ENCODE measurements around the gene HPGDS.
A peak's percentile ranks its signal among the peaks of the same experiment; 100 is the strongest.
"Not testable (repeated sequence)": the region's sequence is repeated elsewhere in the genome, so short reads cannot be mapped to it uniquely, and the experiment has no call there.

HPGDS gene

DNA sequence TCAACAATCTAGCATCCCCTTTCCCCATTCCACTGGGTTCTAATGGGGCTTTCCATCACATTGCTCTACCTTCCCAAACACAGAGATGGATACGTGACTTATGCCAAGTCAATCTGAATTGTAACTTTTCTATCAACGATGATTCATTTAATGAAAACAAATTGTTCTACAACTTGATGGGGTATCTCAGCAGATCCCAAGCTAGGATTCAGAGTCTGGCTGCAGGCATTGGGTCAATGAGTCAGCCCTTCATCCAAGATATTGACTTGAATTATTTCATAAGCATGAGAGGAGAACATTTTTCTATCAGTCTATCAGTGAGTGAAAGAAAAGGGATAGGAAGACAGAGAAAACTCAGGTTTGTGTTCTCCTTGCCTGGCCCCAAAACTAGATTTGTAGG, 15.0 kb upstream of the HPGDS start:
- DNase-seq (ENCODE audit: low read depth), result peak; percentile 21

DNA sequence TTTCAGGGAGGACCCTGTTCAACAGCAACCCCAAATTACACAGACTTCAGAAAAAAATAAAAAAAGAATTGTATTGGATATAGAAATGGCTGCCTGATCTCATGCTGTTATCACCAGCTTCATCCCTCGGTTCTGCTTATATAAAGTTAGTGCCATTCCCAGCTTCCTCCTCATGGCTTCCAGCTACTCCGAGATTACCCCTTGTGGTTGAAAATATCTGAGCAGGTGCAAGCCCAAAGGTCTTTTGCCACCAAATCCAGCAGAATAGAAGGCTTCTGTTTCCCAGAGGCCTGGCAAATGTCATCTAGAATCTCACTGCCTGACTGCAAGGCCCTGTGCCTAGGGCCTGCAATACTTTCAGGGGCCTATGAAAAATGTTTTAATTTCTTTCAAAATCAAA, 13.8 kb upstream of the HPGDS start:
- no peak for DNase-seq (ENCODE audit: low read depth)

DNA sequence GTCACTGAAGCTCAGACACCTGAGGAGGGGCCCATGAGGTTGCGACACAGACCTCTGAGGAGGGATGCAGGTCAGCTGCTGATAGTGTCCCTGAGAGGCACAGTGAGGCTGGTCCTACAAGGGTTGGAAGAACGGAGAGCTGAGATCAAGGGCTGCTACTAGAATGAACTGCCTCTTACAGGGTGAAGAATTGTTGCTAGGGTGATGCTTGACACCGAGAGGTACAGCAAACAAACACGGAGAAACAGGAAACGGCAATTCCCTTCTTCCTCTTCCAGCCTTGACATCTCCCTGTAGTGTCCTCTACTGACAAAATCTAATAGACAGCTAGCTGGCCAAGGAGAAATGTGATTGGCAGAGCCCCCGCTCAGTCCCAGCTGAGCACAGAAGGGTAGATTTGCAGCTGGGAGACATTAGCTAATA, 11.8 kb upstream of the HPGDS start:
- DNase-seq (ENCODE audit: low read depth), result no peak

DNA sequence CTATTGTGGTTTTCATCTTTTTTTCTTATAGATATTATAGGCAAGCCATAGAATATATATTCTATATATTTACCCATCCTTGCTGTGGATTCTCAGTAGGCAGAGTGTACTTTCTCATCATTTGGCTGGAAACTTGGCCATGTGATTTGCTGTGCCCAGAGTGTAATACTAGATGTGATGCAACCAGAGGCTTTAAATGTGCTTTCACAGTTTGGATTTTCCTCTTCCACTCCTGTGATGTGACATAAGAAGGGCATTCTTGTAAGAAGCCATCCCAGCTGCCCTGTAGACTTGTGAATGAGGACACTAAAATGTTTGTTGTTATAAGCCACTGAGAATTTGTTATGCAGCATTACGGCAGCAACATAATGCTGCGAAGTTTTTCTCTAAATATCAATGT, 10.4 kb upstream of the HPGDS start:
- DNase-seq (ENCODE audit: low read depth), result peak; percentile 11

DNA sequence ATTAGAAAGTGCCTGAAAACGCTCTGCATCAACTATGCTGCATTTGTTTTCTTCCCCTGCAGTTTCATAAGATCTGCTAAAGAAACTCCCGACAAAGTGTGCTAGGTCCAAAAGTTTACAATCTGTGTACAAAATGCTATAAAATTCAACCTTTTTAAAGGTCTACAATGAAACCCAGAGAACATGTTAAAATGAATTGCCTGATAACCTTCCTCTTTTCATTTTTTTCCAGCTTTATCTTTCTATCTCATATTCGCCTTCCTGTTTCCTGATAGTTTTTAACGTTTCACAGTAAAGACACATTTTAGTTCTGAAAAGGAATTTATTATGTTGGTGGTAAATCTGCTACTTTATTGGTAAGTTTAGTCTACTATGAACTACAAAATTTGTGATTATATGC, 9.5 kb upstream of the HPGDS start:
- no peak for DNase-seq (ENCODE audit: low read depth)

DNA sequence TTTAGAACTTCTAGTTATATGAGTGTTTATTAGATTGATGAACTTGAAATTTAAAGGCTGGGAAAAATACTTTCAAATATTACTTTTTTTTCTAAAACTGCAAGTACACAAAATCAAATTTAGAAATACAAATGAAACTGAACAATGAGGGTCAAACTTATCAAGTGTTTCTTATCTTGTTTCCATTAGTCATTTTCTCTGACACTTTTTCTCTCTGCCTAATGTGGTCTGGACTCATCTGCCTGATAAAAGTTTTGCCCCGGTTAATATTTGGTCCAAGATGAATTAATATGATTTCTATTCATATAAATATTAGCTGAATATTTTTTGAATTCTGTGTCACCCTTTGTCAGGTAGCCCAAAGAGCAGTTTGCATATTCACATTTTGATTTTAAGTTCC, 8.7 kb upstream of the HPGDS start:
- no peak for DNase-seq (ENCODE audit: low read depth)

DNA sequence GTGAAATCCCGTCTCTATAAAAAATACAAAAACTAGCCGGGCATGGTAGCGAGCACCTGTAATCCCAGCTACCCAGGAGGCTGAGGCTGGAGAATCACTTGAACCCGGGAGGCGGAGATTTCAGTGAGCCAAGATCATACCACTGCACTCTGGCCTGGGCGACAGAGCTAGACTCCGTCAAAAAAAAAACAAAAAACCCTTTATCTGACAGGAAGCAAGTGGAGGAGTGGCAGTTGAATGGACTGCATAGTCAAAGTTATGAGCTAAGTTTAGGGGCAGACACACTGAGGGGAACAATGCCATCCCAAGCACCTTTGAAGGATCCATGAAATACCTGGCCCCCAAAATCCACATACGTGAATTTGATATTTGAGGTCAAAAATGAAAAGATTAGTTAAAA, 7.5 kb upstream of the HPGDS start:
- no peak for DNase-seq (ENCODE audit: low read depth)

DNA sequence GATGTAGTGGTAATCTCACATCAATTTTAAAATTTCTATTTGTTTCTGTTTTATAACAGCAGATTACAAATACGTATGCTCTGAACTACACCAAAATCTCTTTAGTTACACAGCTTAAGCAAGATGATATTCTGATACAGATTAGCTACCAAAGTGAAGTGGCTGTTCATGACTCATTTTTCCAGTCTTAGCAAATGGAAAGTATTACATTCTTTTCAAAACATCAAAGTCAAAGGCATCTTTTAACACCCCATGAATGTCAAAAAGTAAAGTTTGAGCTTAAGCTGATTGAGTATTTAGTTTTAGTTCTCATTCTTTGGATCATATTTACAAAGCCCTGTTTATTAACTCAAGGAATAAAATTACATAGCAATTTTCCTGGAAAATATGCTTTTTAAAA, 6.6 kb upstream of the HPGDS start:
- peak; percentile 21 for DNase-seq (ENCODE audit: low read depth)

DNA sequence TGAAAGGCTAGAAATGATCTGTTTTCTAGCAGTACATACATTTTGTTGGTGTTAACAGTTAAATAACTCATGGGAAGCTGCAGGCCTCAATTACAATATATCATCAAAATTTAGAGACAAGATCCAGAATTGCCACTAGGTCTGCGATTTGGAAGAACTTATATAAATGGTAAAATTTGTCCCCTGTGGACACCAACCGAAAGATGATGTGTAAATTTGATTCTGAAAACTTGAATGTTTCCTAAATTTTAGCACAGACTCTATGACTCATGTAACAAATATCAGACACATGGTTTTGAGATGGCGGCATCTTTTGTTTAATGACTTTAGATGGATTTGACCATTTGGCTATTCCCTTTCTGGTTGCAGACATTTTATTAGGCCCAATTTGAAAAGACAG, 6.0 kb upstream of the HPGDS start:
- DNase-seq (ENCODE audit: low read depth), result no peak

DNA sequence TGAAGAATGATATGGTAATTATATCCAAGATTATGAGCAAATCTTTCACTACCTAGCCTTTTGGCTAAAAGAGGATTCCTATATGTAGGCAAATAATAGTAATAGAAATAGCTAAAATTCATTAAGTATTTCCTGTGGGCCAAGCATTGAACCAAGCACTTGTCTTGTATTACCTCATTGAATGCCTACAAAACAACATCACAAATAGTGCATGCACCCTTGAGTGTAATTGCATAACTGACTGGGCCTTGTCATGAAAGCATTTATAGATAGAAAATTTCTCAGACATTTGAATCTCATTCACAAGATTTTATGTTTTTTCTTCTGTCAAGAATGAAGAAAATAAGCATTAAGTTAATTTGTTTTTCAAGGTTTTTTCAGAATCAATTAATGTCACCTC, 3.9 kb upstream of the HPGDS start:
- no peak for DNase-seq (ENCODE audit: low read depth)

DNA sequence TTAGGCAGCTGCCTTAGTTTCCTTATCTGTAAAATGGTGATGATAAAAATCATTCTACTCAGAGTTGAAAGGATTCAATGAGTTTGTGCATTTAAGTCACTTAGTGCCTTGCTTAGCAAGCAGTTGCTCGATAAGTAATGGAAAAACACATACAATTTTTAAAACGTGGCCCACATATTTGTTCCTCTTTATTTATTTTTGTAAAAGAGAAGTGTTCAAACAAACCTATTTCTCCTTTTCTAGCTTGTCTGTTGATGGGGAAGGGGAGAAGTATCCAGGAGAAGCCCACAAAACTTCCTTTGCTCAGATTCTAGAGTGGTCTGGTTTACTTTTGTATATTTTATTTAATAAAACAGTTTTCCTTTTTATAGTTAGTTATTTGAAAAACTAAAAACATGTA, 3.3 kb upstream of the HPGDS start:
- DNase-seq (ENCODE audit: low read depth), result no peak

DNA sequence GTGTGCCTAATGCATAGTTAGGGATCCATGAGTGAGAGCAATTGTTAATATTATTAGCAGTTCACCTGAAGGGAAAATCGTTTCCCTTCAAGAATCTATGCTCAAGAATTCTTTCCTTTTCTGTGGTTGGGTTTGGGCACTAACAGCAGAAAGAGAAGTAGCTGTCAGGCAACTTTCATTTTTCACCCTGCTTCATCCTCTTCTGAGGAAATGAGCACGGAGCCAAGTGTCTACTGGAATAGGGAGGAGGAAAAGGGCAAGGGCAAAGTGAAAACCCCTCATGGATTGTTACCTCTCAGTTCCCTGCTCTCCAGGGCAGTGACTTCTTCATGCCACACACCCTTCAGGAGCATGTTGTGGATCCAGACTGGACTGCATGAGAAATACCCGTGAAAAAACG, 2.6 kb upstream of the HPGDS start:
- DNase-seq (ENCODE audit: low read depth), result no peak

DNA sequence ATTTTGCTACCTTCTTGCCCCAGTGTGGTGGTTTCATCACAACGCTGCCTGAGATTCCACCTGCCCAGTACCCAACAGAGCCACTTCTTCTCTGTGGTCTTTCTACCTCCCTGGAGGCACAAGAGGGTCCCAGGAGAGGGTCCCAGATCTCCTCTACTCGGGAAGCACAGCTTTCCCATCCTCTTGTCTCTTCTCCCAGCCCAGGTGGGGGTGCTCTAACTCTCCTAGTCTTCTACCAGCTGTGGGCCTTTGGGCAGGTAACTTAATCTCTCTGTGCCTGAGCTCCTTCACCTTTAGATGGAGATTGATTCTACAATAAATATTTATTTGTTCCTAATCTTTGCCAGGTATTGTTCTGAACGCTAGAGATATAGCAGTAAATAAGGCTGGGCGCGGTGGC, 1.8 kb upstream of the HPGDS start:
- DNase-seq (ENCODE audit: low read depth), result no peak

DNA sequence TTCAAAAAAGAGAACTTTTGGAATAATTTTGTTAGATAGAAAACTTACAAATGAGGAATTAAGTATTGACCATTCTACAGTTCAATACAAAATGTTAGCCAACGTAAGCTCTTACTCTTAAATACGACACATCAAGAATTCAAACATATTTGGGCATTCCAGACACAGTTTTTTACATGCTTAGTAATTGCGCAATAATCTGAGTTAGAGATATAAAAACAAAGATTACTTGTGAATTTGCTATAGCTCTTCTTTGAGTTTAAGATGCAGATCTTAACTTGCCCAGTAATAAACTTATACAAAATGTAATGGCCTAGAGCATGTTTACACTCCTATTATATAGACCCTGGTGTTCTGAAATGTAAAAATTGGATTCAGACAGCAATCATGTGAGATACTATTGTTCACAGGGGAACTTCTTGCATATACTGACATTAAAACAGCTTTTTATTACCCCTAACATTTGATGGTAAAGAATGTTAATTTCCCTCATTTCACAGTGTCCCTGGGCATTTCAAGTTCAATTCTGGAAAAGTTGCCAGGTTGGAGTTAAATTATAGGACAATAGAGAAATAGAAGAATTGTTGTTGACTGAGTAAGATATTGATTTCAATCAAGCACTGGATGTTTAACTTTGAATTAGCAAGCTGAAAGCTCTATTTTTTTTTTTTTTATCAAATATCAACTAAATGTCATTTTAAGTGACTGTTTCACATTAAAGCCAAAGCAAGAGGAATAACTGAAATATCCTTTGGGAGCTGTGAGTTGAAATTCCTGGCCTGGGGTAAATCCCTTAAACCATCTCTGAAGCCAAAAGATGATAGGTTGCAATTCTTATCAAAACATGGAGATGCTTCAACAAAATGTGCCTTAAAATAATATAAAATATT, 910 bp downstream of the HPGDS start:
- no peak for DNase-seq (ENCODE audit: low read depth)

DNA sequence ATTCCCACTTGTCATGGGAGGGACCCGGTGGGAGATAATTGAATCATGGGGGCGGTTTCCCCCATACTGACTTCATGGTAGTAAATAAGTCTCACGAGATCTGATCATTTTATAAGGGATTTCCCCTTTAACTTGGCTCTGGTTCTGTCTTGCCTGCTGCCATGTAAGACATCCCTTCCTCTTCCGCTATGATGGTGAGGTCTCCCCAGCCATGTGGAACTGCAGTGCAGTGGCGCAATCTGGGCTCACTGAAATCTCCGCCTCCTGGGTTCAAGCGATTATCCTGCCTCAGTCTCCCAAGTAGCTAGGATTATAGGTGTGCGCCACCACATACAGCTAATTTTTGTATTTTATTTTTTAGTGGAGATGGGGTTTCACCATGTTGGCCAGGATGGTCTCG, 2.9 kb downstream of the HPGDS start:
- DNase-seq (ENCODE audit: low read depth), result no peak

DNA sequence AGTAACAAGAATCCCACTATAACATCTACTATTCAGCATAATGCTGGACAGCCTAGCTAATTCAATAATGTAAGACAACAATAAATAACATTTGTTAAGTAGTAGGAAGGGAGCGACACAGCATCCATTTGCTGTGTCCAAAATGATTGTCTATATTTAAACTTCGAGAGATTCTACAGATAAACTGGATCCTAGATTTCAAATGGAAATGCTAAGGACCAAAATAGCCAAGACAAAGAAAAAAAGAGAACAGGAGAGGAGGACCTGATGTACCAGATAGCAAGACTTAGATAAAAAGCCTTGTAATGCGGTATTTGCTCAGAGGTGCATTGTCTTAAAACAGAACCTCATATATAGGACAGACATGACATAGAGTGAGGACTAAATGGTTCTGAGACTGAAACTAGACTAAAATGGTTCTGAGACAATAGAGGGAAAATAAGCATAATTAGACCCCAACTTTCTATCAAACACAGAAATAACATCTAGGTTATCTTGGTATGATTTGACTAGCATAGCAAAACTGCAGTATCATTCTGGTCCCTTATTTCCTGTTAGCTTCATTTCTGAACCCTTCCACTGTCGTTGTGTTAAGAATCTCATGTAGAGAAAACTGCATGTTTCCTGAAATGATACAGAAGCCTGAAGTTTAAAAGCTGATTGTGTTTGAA, 3.8 kb downstream of the HPGDS start:
- no peak for DNase-seq (ENCODE audit: low read depth)

DNA sequence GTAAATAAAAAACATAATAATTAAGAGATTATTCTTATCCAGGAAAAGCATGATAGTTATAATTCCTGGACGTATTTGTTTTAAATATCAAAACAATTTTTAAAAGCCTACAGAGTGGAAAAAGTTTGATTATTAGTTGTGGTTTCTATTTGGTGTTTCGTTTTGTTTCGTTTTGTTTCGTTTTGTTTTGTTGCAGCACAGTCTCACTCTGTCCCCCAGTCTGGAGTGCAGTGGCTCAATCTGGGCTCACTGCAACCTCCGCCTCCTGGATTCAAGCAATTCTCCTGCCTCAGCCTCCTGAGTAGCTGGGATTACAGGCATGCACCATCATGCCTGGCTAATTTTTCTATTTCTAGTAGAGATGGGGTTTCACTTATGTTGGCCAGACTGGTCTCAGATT, 5.8 kb downstream of the HPGDS start:
- DNase-seq (ENCODE audit: low read depth), result not testable (repeated sequence)

DNA sequence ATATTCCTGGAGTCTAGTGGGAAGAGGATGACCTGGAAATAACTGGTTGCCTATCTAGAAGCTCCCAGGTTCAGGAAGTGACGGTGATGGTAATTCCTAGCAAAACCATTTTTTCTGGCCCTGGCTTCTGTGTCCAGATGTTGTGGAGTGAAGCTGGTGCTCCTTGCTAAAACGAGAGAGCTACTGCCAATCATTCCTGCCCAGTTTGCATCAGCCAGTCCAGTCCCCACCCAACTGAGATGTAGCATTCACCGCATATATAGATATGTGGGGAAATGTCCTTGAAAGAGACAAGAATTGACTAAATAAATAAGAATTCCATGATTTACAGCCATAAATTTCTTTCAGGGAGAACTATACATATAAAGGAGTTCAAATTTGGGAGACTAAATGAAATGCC, 6.3 kb downstream of the HPGDS start:
- DNase-seq (ENCODE audit: low read depth), result no peak

DNA sequence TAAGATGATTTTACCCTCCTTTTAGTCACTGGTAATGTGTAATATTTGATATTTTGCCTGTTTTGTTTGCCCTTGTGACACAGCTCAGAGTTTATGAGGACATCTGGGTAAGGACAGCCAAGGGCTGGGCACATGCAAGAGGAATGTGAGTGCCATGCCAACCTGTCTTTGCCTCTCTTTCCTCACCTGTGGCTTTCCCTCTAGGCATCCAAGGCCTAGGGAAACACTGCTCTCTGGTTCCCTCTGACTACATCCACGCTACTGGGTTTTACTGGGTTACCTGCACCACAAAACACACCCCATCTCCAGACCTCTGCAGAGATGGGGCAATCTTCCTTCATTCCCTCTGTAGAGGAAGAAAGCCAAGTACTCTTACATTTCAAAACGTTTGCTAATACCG, 7.7 kb downstream of the HPGDS start:
- no peak for DNase-seq (ENCODE audit: low read depth)

DNA sequence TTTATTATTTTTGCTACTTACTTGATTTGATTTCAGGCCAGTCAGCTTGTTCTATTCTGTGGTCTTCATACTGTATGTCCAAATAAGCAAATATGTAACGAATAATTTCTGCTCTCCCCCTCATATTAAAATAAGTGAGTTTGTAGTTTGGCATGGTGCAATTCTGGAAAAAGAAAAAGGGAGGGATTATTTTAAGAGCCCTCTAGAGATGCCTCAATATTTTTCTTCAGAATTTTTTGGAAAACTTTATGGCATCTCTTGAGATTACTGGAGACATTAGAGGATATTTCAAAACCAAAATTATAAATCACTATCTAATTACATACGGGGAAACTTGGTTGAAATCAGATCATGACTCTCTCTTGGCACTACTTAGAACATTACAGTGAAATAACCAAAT, 8.2 kb downstream of the HPGDS start:
- DNase-seq (ENCODE audit: low read depth), result no peak

DNA sequence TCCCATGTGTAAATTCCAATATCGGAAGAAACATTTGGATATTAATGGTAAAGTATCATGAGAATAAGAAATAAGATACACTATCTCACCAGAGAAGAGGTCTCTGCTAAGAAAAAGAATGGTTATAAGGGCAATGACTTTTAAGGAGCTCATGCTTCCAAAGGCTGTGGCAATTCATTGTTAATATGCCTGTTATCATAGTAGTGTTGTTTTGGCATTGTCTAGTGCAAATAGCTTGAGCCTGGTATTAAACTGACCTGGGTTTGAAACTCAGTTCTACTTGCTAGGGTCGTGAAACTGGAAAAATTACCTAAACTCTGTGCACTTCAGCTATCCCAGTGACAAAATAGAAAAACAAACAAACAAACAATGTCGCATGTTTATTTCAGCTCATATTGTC, 8.8 kb downstream of the HPGDS start:
- no peak for DNase-seq (ENCODE audit: low read depth)

DNA sequence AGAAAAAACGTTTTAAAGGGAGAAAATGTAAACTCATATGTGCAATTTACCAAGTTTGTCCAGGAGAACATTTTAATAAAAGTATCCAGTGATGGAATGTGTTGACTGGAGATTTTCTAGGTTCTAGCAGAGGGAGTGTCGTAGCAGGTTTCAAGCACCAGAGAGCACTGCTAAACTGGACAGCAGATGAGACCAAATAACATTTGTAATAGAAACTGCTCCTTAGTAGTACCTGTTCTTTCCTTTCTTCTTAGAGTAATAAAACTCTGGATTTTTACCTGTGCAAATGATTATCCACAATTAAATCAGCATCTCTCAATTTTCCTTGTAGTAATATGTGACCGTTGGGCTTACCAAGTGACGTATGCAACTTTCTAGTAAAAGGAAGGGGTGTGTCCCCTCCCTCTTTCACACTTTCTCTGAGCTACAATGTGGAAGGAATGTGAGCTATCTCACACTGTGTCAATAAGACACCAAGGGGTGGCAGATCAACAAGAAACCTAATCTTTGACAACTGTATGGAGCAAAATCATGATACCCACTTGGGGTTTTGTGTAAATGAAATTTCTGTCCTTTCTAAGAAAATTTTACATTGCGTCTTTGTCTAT, 9.5 kb downstream of the HPGDS start:
- no peak for DNase-seq (ENCODE audit: low read depth)

DNA sequence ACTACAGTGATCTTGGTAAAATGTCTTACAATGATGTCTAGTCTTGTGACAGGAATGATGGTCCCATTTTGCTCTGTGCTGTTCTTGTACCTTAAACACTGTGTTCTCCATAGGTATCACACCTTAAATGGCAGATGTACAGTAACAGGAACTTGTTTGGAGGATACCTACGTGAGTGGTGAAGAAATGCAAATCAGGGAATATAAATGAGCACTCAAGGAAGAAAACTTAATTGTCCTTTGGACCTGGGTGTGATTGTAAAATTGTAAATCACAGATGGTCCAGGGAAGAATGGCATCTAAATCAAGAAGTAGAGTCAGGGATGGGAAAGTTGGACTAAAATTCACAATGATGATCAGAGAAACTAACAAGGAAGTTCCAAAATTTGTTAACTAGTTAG, 12.7 kb downstream of the HPGDS start:
- DNase-seq (ENCODE audit: low read depth), result no peak
